ENCODE results near the gene TMEM232.
"Not testable (repeated sequence)": the region's sequence is repeated elsewhere in the genome, so short reads cannot be mapped to it uniquely, and the experiment has no call there.

The TMEM232 gene

GRCh38 chr5:110726249-110727024, at the start of gene TMEM232:
Gene TMEM232, minus strand, starts transcription at chr5:110726671. Its CDS starts 59,319 bp downstream, at chr5:110667352.
- peak; percentile 53 to 62 for DNase-seq (ENCODE audit: low read depth in 2 of 2)

GRCh38 chr5:110770286-110770685, 43.8 kb upstream of the TMEM232 start:
- no peak for DNase-seq (ENCODE audit: low read depth in 2 of 2)

- DNase-seq (ENCODE audit: low read depth in 2 of 2) = no peak
Measured at GRCh38 chr5:110769000-110769681, 42.7 kb upstream of the TMEM232 start.

- no peak for DNase-seq (ENCODE audit: low read depth in 2 of 2)
Measured at GRCh38 chr5:110768138-110768860, 41.8 kb upstream of the TMEM232 start.

GRCh38 chr5:110760158-110760557, 33.7 kb upstream of the TMEM232 start:
- no peak for DNase-seq (ENCODE audit: low read depth in 2 of 2)

- DNase-seq (ENCODE audit: low read depth in 2 of 2) = no peak
Measured at GRCh38 chr5:110757118-110757729, 30.8 kb upstream of the TMEM232 start.

- DNase-seq (ENCODE audit: low read depth in 2 of 2) = no peak
Measured at GRCh38 chr5:110754181-110754580, 27.7 kb upstream of the TMEM232 start.

- DNase-seq (ENCODE audit: low read depth in 2 of 2) = no peak
Measured at GRCh38 chr5:110753600-110753999, 27.1 kb upstream of the TMEM232 start.

- DNase-seq (ENCODE audit: low read depth in 2 of 2) = no peak
Measured at GRCh38 chr5:110752953-110753352, 26.5 kb upstream of the TMEM232 start.

- no peak for DNase-seq (ENCODE audit: low read depth in 2 of 2)
Measured at GRCh38 chr5:110751902-110752762, 25.7 kb upstream of the TMEM232 start.

- DNase-seq (ENCODE audit: low read depth in 2 of 2) = peak; percentile 79 to 82
Measured at GRCh38 chr5:110738812-110739651, 12.6 kb upstream of the TMEM232 start, which contains the start of gene SLC25A46. Gene SLC25A46, plus strand, starts transcription at chr5:110739007. Its CDS starts 113 bp downstream, at chr5:110739120.

GRCh38 chr5:110738503-110738811, 12.0 kb upstream of the TMEM232 start:
- no peak for DNase-seq (ENCODE audit: low read depth in 2 of 2)

GRCh38 chr5:110736753-110737152, 10.3 kb upstream of the TMEM232 start:
- no peak for DNase-seq (ENCODE audit: low read depth in 2 of 2)

- no peak for DNase-seq (ENCODE audit: low read depth in 2 of 2)
Measured at GRCh38 chr5:110735556-110735955, 9.1 kb upstream of the TMEM232 start.

GRCh38 chr5:110734101-110734500, 7.6 kb upstream of the TMEM232 start:
- DNase-seq (ENCODE audit: low read depth in 2 of 2) = no peak

- not testable (repeated sequence) for DNase-seq (ENCODE audit: low read depth in 2 of 2)
Measured at GRCh38 chr5:110731499-110731898, 5.0 kb upstream of the TMEM232 start.

GRCh38 chr5:110727025-110727314, 499 bp upstream of the TMEM232 start:
- no peak for DNase-seq (ENCODE audit: low read depth in 2 of 2)

GRCh38 chr5:110718311-110718710, 8.2 kb downstream of the TMEM232 start:
- DNase-seq (ENCODE audit: low read depth in 2 of 2) = no peak

GRCh38 chr5:110716247-110717245, 9.9 kb downstream of the TMEM232 start:
- DNase-seq (ENCODE audit: low read depth in 2 of 2) = no peak

Measured in stimulated activated CD8-positive, alpha-beta memory T cell treated with anti-CD3 and anti-CD28 coated beads, Interleukin-15, amount 100 ng/mL, for 48 hours (primary cell).